EL (cell line): ENCODE data around the gene ADGRL3.
"Not testable (repeated sequence)": the region's sequence is repeated elsewhere in the genome, so short reads cannot be mapped to it uniquely, and the experiment has no call there.

Source experiments
- DNase-seq: peaks from one replicate; pipeline ENCODE4 v3.0.0-alpha.2; 2016

ADGRL3 gene

DNA sequence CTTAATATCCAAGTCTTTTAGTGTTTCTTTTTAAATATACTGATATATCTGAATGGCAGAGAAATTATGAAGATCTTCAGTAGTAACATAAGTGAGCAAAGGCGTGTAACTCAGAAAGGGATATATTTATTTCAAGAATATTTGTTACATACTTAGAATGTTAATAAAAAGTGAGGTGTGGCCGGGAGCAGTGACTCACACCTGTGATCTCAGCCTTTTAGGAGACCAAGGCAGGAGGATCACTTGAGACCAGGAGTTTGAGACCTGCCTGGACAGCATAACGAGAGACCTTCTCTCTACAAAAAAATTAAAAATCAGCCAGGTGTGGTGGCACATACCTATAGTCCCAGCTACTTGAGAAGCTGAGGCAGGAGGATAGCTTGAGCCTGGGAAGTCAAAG, 651.0 kb downstream of the ADGRL3 start:
- DNase-seq: no peak

DNA sequence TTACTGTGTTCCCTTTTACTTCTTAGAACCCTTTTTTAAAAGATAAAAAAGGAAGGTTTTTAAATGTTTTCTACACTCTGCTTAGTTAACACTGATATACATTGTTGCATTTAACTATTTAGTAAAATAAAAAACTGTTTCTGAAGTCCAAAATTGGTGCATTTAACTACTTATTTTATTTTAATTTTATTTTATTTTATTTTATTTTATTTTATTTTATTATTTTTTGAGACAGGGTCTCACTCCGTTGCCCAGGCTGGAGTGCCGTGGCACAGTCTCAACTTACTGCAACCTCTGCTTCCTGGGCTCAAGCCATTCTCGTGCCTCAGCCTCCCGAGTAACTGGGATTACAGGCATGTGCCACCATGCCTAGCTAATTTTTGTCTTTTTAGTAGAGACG, 652.0 kb downstream of the ADGRL3 start:
- DNase-seq: not testable (repeated sequence)

DNA sequence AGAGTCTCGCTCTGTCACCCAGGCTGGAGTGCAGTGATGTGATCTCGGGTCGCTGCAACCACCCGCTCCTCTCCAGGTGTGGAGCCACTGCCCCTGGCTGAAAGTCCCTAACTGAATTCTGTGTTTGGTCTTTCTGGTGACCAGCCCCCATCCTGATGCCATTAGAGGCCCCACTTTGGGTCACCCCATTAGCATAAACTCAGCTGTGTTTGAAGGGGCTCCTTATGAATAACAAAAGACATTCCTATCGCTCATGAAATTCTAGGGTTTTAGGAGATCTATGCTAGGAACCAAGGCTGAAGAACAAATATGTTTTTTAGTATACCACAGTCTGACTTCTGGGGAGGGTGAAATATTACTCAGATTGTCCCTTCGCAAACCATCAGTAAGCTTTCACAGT, 652.9 kb downstream of the ADGRL3 start:
- no peak for DNase-seq

DNA sequence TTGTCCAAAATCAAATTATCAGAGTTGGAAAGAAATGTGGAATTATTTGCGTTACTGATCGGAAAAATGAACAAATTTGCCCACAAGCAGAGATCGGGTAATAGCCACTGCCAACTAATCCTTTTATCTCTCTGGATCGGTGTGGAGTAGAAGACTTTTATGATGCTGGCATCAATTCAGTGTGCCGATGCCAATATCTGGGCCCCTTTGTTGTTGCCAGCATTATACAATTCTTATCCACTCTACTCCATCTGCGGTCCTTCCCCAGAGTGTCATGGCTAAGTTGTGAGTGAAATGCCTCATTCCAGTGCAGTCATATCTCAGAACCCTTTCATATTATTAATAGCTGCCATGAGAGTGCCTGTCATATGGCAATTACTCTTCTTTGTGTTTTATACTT, 660.2 kb downstream of the ADGRL3 start:
- no peak for DNase-seq

DNA sequence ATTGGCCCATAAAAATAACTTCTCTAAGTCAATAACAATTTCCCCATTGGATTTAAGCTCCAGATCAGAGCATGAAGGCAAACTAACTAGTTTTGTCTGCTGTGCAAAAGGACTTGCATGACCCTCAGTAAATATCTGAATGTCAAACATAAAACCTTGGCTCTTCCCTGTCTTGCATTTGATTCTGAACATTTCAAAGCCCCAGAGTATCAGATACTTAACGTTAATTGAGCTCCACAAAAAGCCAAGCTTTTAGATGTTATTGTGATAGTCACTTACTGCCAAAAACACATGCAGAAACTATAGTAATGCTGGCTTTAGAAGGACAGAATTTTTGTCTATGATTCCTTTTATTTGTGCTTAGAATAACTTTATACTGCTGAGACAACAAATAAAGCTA, 664.2 kb downstream of the ADGRL3 start:
- DNase-seq: no peak

DNA sequence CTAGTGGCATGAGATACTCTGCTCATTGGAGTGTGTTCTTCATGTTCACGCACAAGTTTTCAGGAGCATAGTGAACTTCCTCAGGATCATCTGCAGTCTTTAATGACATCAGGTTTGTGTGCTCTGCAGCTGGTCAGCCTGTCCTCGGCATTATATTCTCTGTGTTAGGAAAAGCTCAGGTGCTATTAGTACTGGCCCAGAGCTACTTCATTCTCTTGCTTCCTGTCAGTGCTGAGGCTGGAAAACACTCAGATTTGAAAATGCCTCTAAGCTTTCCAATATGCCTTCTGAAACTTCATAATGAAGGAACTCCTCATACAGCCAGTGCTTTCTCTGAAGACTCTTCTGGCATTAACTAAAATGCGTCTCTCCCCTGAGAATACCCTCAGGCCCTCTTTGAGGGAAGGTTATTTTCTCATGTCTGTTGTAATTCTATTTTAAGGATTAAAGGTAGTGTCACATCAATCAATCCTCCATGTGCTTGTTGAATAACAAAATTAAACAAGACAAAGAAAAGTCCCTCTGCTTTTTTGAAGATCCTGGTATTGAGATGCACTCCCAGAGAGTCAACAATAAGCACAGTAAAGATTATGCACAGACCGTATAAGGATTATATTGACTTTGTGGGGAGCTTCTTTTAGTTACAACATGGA, 666.4 kb downstream of the ADGRL3 start:
- DNase-seq: no peak

DNA sequence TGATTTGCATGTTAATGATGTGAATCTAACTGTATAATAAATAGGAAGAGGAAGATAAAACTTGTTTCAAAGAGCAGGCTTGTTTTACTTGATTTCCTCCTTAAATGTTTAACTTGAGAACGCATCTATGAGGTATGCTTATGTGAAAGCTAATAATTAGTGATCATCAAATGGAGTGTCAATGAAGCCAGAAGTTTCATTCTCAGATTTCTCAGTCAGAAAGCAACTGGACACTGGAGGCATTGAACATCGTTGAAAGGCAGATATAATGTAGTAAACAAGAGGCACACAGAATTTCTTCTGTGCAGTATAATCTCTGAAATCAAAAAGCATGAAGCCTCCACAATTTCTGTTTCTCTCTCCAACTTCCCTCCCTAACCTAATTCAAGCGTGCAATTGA, 672.9 kb downstream of the ADGRL3 start:
- no peak for DNase-seq

DNA sequence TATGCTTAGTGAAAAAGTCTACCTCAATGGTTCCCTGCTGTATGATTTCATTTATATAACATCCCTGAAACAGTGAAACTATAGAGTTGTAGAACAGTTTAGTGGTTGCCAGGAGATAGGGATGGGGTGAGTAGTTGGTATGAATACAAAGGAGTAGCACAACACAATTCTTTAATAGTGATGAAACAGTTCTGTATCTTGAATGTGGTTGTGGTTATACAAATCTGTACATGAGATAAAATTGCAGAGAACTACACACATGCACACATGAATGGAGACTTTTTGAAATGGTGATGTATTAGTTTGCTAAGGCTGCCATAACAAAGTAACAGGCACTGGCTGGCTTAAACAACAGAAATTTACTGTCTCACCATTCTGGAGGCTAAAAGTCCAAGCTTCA, 677.1 kb downstream of the ADGRL3 start:
- no peak for DNase-seq

DNA sequence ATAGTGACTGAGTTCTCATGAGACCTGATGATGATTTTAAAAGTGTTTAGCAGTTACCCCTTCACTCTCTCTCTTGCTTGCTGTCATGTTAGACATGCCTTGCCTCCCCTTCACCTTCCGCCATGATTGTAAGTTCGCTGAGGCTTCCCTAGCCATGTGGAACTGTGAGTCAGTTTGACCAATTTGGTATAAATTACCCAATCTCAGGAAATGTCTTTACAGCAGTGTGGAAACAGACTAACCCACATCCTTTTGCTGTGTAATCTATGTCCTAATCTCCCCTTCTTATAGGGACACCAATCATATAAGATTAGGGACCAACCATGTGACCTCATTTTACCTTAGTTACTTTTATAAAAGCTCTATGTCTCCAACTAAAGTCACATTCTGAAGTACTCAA, 677.8 kb downstream of the ADGRL3 start:
- no peak for DNase-seq

DNA sequence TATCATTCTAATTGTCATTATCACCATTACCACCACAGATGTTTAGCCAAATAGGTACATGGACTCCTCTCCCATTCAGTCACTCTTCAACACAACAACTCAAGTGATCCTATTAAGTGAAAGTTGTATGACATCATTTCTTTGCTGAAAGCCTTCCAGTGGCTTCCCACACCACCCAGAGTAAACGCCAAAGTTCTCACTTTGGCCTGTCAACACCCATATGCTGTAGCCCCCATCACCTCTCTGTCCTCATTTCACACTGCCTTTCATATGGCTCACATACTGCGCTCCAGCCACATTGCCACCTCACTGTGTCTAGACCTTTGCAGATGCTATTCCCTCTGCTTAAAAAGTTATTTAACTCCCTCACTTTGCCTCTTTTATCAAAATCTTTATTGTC, 682.3 kb downstream of the ADGRL3 start:
- DNase-seq: no peak

DNA sequence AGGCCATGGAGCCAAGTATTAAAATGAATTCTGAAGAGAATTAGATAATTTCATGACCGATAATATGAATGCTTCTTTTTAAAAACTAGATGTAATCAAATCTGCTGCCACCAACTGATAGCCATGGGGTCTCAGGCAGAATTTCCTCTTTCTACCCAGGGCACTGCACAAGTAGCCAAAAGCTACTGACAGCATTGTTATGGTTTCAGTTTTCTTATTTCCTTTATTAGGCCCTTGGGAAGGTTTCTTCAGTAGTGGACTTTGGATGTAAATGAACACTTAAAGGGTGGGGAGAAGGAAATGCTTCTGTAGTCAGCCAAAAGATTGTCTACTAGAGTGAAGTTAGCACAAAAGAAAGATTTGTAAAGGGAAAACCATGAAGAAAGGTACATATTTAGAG, 686.0 kb downstream of the ADGRL3 start:
- DNase-seq: no peak

DNA sequence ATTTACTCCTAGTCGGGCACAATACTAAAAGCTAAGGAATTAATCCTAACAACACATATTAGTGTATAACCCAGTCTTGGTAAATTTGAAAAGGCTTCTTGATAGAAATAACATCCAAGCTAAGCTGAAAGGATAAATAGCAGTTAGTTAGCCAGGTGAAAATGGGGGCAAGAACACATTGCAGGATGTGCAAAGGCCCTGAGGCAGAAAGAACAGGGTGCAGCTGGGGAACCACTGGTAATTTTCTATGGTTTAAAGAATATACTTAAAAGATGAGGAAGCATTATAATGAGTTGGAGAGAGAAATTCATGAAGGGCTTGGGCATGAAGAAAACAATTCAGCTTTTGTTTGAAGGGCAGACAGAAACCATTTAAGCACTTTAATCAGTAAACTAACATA, 689.0 kb downstream of the ADGRL3 start:
- DNase-seq: no peak

DNA sequence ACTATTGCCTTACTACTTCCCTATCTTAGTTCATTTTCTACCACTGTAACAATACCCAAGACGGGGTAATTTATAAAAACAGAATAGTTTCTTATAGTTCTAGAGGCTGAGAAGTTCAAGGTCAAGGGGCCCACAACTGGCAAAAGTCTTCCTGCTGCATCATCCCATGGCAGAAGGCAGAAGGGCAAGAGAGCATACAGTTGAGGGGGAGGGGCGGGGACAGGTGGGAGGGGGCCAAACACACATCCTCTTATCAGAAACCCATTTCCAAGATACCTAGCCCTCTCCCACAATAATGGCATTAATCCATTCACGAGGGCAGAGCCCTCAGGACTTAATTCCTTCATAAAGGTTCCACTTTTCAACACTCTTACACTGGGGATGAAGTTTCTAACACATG, 690.2 kb downstream of the ADGRL3 start:
- DNase-seq: no peak

DNA sequence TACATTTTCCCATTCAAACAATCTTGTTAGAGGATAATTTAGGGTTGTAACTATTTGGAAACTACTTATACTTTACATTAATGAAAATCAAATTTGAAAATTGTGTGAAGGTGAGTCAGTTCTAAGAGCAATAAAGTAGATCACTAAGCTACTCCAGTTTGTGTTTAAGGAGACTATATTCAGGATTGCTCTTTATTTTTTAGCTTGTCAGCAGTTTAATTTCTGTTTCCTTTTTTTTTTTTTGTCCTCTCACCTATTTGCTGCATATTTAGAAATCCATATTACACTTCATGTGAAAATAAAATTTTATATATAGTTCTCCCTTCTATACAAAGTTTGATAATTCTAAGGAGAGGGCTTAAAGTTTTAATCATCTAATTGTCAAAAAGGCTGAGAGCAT, 691.8 kb downstream of the ADGRL3 start:
- no peak for DNase-seq

DNA sequence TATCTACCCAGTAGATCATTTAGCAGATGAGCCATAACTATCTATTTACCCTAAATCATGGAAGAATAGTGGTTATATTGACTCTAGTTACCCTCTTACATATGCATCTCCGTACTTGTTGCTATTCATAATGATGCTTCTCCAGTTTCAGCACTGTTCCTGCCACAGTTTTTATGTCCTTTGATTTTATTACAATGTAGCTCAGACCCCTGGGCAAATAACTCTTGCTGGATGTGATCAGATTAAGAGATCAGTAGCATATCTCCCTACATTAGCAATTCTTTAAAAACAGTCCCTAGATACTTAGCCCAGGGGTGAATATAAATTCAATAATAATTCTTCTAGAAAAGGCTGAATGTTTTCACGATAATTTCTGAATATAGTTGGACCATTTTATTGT, 696.5 kb downstream of the ADGRL3 start:
- DNase-seq: no peak

DNA sequence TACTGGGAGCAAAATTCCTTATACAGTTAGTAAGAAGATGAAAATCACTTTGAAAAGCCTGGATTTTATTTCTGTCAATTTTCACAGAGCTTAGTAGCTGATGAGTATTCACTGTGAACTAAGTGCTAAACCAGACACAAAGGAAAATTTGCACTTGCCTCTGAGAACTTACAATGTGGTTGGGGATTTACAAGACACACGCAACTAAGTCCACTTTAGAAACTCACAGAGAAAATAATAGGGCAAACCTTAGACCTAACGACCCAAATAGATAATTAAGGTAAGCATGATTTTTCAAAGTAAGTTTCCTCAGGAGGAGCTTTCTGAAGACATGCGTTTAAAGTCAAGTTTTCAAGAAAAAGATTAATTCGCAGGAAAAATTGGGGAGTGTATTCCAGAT, 708.9 kb downstream of the ADGRL3 start:
- DNase-seq: no peak

DNA sequence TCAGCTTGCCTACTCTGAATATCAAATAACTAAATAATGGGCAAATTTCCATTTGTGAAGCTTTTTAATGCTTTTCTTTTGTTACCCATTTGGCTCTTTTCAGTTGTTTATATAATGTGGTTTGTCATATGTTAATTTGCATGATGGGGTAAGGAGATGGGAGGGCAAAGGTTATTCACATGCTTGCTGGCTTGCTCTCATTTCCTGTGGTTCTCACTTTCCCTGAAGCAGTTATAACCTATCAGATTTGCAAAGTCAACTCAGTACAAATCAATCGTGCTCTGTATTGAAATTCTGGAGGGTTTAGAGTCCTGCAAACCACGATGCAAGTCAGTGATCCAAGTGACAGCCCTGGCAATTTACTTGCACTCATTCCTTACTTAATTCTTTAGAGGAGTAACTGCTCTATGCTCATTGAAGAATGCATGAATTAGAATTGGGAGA, 711.2 kb downstream of the ADGRL3 start:
- no peak for DNase-seq

DNA sequence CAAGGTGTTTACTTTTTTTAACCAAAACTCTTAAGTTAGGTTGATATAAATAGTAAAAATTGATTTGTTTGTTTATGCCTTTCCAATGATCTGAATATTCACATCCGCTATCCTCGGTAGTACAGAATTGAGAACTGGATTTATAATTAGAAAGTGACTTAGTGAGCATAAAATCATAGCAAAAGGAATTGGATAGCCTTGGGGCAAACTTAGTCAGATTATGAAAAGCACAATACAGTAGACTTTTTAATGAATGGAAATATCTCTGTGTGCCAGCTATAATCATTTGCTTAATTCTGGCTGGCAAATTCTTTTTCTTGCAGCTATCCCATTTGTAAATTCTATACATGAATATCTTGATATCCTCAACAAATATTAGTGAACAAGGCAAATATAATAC, 713.5 kb downstream of the ADGRL3 start:
- DNase-seq: no peak

DNA sequence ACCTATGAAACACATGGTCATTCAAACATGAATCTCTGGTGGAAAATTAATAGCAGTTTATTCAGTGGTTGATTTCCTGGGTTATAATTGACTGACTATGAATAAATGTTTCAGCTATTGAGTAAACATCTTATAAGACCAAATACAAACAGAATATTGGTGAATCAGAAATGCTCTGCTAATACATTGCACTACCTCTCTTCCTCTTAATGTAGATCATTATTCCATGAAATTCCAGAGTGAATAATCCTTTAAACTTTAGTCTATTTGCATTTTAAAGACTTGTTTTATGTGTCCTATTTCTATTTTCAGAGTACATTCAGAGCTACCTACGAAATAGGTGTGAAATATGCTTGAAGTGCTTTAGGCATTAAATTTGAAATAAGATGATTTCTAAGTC, 715.4 kb downstream of the ADGRL3 start:
- no peak for DNase-seq

DNA sequence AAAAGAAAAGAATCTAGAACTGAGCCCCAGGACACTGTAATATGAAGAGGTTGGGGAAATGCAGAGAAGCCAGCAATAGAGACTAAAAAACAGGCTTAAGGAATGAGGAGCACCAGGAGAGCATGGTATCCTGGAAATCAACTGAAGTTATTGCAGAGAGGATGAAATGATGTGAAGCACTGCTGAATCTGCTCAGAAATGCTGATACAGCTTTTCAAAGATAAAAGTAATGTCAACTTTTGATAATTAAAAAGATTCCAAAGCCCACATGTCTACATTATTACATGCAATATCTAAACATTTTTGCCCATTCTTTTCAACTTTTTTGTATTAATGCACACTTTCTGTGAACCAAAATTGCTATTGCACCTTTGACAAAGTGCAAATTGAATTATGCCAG, 718.4 kb downstream of the ADGRL3 start:
- no peak for DNase-seq

DNA sequence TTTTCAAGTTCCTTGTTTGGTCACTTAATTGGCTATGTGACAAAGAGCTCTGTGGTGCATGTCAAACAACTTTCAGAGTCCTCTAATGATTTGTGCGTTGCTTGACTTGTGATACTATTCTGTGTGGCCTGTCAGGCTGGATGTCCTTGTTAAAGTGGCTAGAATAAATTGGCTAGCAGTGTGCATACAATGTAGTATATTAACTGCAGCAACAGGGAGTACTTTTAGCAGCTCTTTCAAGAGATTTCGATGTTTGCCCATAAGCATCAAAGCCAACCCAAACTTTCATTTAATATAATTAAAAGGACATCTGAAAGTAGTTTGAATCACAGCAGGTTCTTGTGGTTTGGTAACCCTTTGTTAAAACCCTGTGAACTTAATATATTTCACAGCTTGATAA, 718.9 kb downstream of the ADGRL3 start:
- DNase-seq: no peak

DNA sequence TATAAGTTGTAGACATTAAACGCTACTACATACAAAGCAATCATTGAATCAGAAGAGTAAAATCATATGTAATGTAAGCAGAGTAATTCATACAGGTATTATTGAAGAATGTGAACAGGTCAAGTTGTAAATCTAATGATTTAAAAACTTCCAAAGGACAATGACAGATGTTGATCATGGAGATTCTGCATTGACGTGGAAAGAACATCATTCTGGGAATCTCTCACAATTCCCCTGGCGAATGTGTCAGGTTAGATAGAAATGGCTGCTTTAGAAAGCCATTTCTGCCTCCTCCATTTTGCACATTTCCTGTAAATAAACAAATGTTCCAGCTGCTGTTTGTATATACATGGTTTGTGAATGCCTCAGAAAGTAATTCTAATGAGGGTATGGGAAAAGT, 719.4 kb downstream of the ADGRL3 start:
- DNase-seq: no peak

DNA sequence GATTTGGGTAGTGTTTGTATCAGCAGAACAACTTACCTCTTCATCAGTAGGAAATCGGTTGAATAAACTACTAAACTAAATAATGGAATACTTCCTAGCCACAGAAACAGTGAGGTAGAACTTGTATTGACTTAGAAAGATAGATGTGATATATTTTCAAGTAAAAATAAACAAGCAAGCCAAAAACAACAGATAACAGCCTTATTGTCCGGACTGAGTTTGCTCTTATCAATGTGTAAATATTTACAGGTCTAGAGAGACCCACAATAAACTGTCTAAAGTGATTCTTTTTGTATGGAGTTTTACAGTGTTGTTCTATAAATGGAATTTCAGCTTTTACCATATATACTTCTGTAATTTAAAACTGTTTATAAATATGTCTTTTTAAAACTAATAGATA, 721.8 kb downstream of the ADGRL3 start:
- DNase-seq: no peak

DNA sequence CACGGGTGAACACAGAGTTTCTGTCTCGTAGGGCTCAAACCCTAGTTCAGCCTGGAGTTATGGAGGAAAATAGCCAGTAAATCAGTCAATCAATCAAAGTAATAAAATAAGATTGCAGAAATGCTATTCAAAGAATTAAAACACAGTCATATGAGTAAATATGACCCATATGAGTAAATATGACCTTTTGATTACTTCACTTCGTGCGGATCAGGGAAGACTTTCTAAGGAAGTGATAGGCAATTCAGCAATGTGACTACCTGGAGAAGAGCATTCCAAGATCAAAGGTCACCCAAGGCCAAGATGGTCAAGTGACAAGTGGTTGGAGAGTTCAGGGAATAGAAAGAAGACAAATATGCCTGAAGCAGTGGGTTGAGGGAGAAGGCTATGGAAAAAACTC, 722.6 kb downstream of the ADGRL3 start:
- DNase-seq: no peak

DNA sequence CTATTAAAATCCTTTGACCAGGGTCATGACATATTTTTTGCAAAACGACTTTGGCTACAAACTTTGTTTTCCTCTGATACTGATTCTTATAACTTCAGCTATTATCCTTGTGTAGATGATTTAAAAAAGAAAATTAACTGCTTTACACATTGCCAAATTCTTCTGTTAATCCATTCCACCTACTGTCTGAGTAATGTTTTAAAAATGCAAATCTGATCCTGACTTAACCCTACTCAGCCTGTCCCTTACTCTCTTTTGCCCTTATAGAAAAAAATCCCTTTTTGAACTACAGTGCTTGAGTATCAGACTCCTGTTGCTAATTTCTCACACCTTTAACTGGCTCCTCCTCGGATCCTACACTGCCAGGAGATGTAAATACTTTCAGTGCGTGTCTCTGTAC, 723.1 kb downstream of the ADGRL3 start:
- no peak for DNase-seq

DNA sequence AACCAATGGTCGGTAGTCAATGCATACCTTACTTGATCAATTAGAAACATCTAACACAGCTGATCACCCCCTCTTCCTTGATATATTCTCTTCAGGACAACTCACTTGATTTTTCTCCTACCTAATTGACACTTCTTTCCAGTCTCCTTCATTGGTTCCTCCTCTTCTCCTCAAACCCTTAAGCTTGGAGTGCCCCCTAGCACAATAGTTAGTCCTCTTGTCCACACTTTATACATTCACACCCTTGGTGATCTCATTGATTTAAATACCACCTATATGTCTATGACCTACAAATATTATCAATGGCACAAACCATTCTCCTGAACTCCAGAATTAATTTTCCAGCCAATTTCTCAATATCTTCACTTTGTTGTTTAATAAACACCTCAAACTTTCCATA, 724.0 kb downstream of the ADGRL3 start:
- no peak for DNase-seq
